Measurements from ENCODE around the gene ZNF230.

DNA sequence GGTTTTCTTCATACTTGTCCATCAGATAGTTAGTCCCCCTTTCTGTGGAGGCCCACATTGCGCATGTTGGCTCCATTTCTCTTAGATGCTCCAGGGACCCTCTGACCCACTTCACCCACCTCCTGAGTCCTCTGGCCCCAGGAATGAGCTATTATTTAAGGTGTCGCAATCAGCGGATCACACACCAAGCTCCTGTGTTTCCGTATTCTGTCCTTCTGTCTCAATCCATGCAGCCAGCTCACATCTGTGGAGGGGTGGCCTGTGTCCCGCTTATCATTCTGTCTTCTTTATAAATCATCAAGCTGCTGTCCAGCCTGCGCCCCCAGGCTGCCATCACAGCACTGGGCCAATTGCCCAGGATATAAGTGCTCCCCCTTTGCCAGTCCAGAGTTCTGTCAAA is 4.7 kb downstream of the ZNF230 start:
- TF ChIP-seq, protein P1, sequence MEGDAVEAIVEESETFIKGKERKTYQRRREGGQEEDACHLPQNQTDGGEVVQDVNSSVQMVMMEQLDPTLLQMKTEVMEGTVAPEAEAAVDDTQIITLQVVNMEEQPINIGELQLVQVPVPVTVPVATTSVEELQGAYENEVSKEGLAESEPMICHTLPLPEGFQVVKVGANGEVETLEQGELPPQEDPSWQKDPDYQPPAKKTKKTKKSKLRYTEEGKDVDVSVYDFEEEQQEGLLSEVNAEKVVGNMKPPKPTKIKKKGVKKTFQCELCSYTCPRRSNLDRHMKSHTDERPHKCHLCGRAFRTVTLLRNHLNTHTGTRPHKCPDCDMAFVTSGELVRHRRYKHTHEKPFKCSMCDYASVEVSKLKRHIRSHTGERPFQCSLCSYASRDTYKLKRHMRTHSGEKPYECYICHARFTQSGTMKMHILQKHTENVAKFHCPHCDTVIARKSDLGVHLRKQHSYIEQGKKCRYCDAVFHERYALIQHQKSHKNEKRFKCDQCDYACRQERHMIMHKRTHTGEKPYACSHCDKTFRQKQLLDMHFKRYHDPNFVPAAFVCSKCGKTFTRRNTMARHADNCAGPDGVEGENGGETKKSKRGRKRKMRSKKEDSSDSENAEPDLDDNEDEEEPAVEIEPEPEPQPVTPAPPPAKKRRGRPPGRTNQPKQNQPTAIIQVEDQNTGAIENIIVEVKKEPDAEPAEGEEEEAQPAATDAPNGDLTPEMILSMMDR (IDR thresholded peaks at IDR 0.05; ENCODE audit: insufficient read depth, low read length, poor library complexity, severe bottlenecking): no peak
- no peak for TF ChIP-seq EZH2phosphoT487 (conservative IDR thresholded peaks at IDR 0.05; ENCODE audit: low read length)

Data from SU-DHL-6 (cell line).